H1 (cell line): ENCODE data around the gene NTN1. TPM values are rescaled to one million over a fixed set of nuclear protein-coding genes. Genes with fewer than 3 reads are reported as not detected.

ENCODE experiments used
- CTCF ChIA-PET: fragments of 300-600 bp; sonication (Branson Sonifier 250); formaldehyde crosslinking; loops from one replicate; lab custom pipeline; 2021; ENCODE audit not compliant: partially characterized antibody; lab: Charles Lee
- POLR2A ChIA-PET: fragments of 300-600 bp; sonication (Branson Sonifier 250); formaldehyde crosslinking; loops from one replicate; lab custom pipeline; 2021; ENCODE audit warnings: inconsistent platforms; ENCODE audit not compliant: partially characterized antibody; lab: Charles Lee
- DNase-seq, 2 experiments: peaks; one replicate each; pipeline versions ENCODE4 v3.0.0 to v3.0.0-alpha.2; 2010 to 2022; ENCODE audit warnings: low spot score in 2 of 2, low read depth in 1 of 2, mixed read lengths in 1 of 2
- FAIRE-seq: peaks from 2 replicates; lab custom pipeline; 2011; peaks lifted over from hg19 to GRCh38; lab: Jason Lieb, UNC
- H2AFZ ChIP-seq: 2 replicates; pipeline ENCODE4 v1.8.1; 2012; ENCODE audit warnings: low read length, inconsistent platforms
- H2AK5ac ChIP-seq: 2 replicates; pipeline ENCODE4 v1.6.1; 2013; ENCODE audit warnings: low read depth, low read length
- H2BK120ac ChIP-seq: replicated peaks from 2 replicates; pipeline ENCODE3; 2013; ENCODE audit warnings: low read depth, low read length, inconsistent platforms
- H2BK12ac ChIP-seq: 2 replicates; pipeline ENCODE4 v1.6.1; 2013; ENCODE audit warnings: low read depth, low read length
- H2BK15ac ChIP-seq: 2 replicates; pipeline ENCODE4 v1.6.1; 2013; ENCODE audit warnings: low read length
- H2BK20ac ChIP-seq: 2 replicates; pipeline ENCODE4 v1.6.1; 2013; ENCODE audit warnings: low read length
- H2BK5ac ChIP-seq: 2 replicates; pipeline ENCODE4 v1.6.1; 2013; ENCODE audit warnings: low read depth, low read length
- H3K14ac ChIP-seq: 2 replicates; pipeline ENCODE4 v1.6.1; 2013; ENCODE audit warnings: inconsistent platforms; ENCODE audit not compliant: insufficient read length
- H3K18ac ChIP-seq: 2 replicates; pipeline ENCODE4 v1.6.1; 2013; ENCODE audit warnings: low read length; ENCODE audit errors: extremely low read depth
- H3K23ac ChIP-seq: 2 replicates; pipeline ENCODE4 v1.6.1; 2013; ENCODE audit warnings: inconsistent platforms; ENCODE audit not compliant: insufficient read length
- H3K23me2 ChIP-seq: 2 replicates; pipeline ENCODE4 v1.6.1; 2013; ENCODE audit warnings: low read depth, low read length
- H3K27ac ChIP-seq: 2 replicates; pipeline ENCODE4 v1.6.1; 2011; ENCODE audit warnings: low read depth, low read length, inconsistent platforms
- H3K27me3 ChIP-seq, 4 experiments: replicated peaks in 1 of 4; 1 replicate in 1 of 4; 2 replicates in 3 of 4; pipeline versions ENCODE4 v1.6.1 to v1.8.1; 2011 to 2013; ENCODE audit warnings: low read length in 3 of 4, mild to moderate bottlenecking in 3 of 4, inconsistent platforms in 2 of 4, mixed read lengths in 2 of 4, moderate library complexity in 1 of 4; ENCODE audit not compliant: control insufficient read depth in 3 of 4, insufficient read depth in 3 of 4; ENCODE audit errors: extremely low read depth in 1 of 4
- H3K36me3 ChIP-seq, 4 experiments: 2 replicates each; pipeline versions ENCODE4 v1.6.1 to v1.8.1; 2011 to 2013; ENCODE audit warnings: mild to moderate bottlenecking in 4 of 4, low read length in 3 of 4, moderate library complexity in 2 of 4, control low read depth in 1 of 4, inconsistent platforms in 1 of 4; ENCODE audit not compliant: insufficient read depth in 4 of 4, control insufficient read depth in 2 of 4
- H3K4ac ChIP-seq: replicated peaks from 2 replicates; pipeline ENCODE3; 2013; ENCODE audit warnings: low read length, low read depth, mixed read lengths, inconsistent platforms; ENCODE audit not compliant: insufficient read length
- H3K4me1 ChIP-seq, 4 experiments: replicated peaks in 1 of 4; 1 replicate in 1 of 4; 2 replicates in 3 of 4; pipeline versions ENCODE4 v1.6.1 to v1.8.1; 2011 to 2013; ENCODE audit warnings: low read length in 3 of 4, inconsistent platforms in 2 of 4, mixed read lengths in 1 of 4; ENCODE audit not compliant: insufficient read depth in 4 of 4, control insufficient read depth in 3 of 4
- H3K4me2 ChIP-seq, 2 experiments: 2 replicates each; pipeline versions ENCODE4 v1.6.1 to v1.8.1; 2011 to 2013; ENCODE audit warnings: low read depth in 2 of 2, low read length in 2 of 2, control low read depth in 1 of 2, inconsistent platforms in 1 of 2, mild to moderate bottlenecking in 1 of 2; ENCODE audit not compliant: insufficient read depth in 1 of 2
- H3K4me3 ChIP-seq, 4 experiments: fragments of 200-600, 300-600 bp in 1 of 4; sonication (generic), shearing (Covaris generic), sonication (Bioruptor Twin) in 1 of 4; 2 replicates each; pipeline versions ENCODE4 v1.5.1 to v1.8.1; 2011 to 2016; ENCODE audit warnings: low read length in 4 of 4, low read depth in 3 of 4, control low read depth in 2 of 4, inconsistent platforms in 2 of 4, mild to moderate bottlenecking in 2 of 4, mixed read lengths in 1 of 4, moderate library complexity in 1 of 4; ENCODE audit not compliant: insufficient read depth in 2 of 4; ENCODE audit errors: extremely low read depth in 1 of 4
- H3K56ac ChIP-seq: replicated peaks from 2 replicates; pipeline ENCODE3; 2013; ENCODE audit warnings: low read depth, mild to moderate bottlenecking, mixed read lengths, low read length, inconsistent platforms; ENCODE audit not compliant: insufficient read length
- H3K79me1 ChIP-seq: 2 replicates; pipeline ENCODE4 v1.6.1; 2013; ENCODE audit warnings: low read depth, low read length, control low read depth
- H3K79me2 ChIP-seq, 2 experiments: 2 replicates each; pipeline versions ENCODE4 v1.6.1 to v1.8.1; 2012 to 2013; ENCODE audit warnings: low read length in 2 of 2, mild to moderate bottlenecking in 2 of 2, inconsistent platforms in 1 of 2; ENCODE audit not compliant: insufficient read depth in 2 of 2, control insufficient read depth in 1 of 2
- H3K9ac ChIP-seq, 4 experiments: replicated peaks in 1 of 4; 1 replicate in 1 of 4; 2 replicates in 3 of 4; pipeline versions ENCODE4 v1.6.1 to v1.8.1; 2011 to 2013; ENCODE audit warnings: low read depth in 3 of 4, low read length in 3 of 4, control low read depth in 2 of 4, mild to moderate bottlenecking in 2 of 4, moderate library complexity in 2 of 4, inconsistent platforms in 1 of 4; ENCODE audit errors: extremely low read depth in 1 of 4
- H3K9me3 ChIP-seq, 2 experiments: 2 replicates each; pipeline versions ENCODE4 v1.6.1 to v1.8.1; 2012 to 2013; ENCODE audit warnings: mild to moderate bottlenecking in 2 of 2, moderate library complexity in 2 of 2, control low read depth in 1 of 2, inconsistent platforms in 1 of 2, low read depth in 1 of 2, low read length in 1 of 2, mixed read lengths in 1 of 2; ENCODE audit not compliant: insufficient read depth in 2 of 2
- H4K20me1 ChIP-seq, 2 experiments: replicated peaks in 1 of 2; 2 replicates each; pipeline versions ENCODE3 to v1.8.1; 2011 to 2013; ENCODE audit warnings: inconsistent platforms in 2 of 2, low read length in 2 of 2, mild to moderate bottlenecking in 1 of 2; ENCODE audit not compliant: insufficient read depth in 2 of 2, control insufficient read depth in 1 of 2
- H4K5ac ChIP-seq: 2 replicates; pipeline ENCODE4 v1.6.1; 2013; ENCODE audit warnings: low read length, low read depth, mixed read lengths, inconsistent platforms; ENCODE audit not compliant: insufficient read length
- H4K8ac ChIP-seq: 2 replicates; pipeline ENCODE4 v1.8.0; 2013; ENCODE audit warnings: mild to moderate bottlenecking, moderate library complexity, low read length, inconsistent platforms; ENCODE audit not compliant: insufficient read depth; ENCODE audit errors: extremely low read depth
- H4K91ac ChIP-seq: replicated peaks from 2 replicates; pipeline ENCODE3; 2013; ENCODE audit warnings: low read length, mixed read lengths, inconsistent platforms; ENCODE audit not compliant: insufficient read length
- PHF8 ChIP-seq: fragments of 200-600 bp; sonication (generic); conservative IDR thresholded peaks from 2 replicates; pipeline ENCODE4 v1.7.1; 2012; ENCODE audit warnings: low read depth, mild to moderate bottlenecking, inconsistent platforms, low read length, moderate library complexity
- POLR2A ChIP-seq, 2 experiments: IDR thresholded peaks; 1 replicate in 1 of 2; 2 replicates in 1 of 2; pipeline ENCODE4 v1.6.1; 2011; ENCODE audit warnings: low read depth in 2 of 2, low read length in 2 of 2, mild to moderate bottlenecking in 2 of 2; ENCODE audit errors: control extremely low read depth in 1 of 2
- RBBP5 ChIP-seq: IDR thresholded peaks from 2 replicates; pipeline ENCODE4 v1.7.1; 2012; ENCODE audit warnings: low read depth, mild to moderate bottlenecking, inconsistent platforms, low read length, moderate library complexity, borderline replicate concordance
- WGBS, 2 experiments: shearing (Covaris generic) in 1 of 2; methylation state at CpG; one replicate each; pipeline versions ENCODE4 v1.1.6 to v1.1.7; 2013 to 2015; ENCODE audit warnings: low lambda C conversion rate in 2 of 2, mixed read lengths in 2 of 2, inconsistent platforms in 1 of 2, low coverage in 1 of 2, missing lambda C conversion rate in 1 of 2; ENCODE audit not compliant: insufficient replicate concordance in 2 of 2, insufficient coverage in 1 of 2, insufficient read length in 1 of 2; ENCODE audit errors: extremely low coverage in 1 of 2, missing lambda C conversion rate in 1 of 2; 5-methylcytosine and 5-hydroxymethylcytosine counted together
- polyA plus RNA-seq, 7 experiments: library from polyadenylated mRNA; depleted of rRNA in 3 of 7; stranded (reverse) in 5 of 7; unstranded in 2 of 7; fragments of >200 nt in 5 of 7; fragments of 200-250 nt in 2 of 7; gene quantifications; 1 replicate in 5 of 7; 2 replicates in 1 of 7; 4 replicates in 1 of 7; pipeline versions ENCODE4 v1.2.1 to v1.2.3, GENCODE V29; 2011 to 2013; ENCODE audit warnings: missing spikeins in 2 of 7, mixed read lengths in 2 of 7
- total RNA-seq: library from RNA; stranded (reverse); fragmentation: NEBNext Ultra II Directional; extraction: Animal tissue kit (Norgen Biotek cat#: 25700); gene quantifications from 2 replicates; pipeline ENCODE4 v1.2.1, GENCODE V29; 2021

The NTN1 gene
- total and polyA plus RNA-seq, 2 of the 8 experiments (the other 6 are each of a cell fraction or from before 2014, with no cell fraction given) = 2.0 to 2.3 TPM

- Histone ChIP-seq H4K5ac (no peak overlapping the region), H3K79me1 (no peaks in the 10 kb centered on the region), H3K56ac (no peak overlapping the region), H3K27ac (no peak overlapping the region), H3K18ac (peak overlapping the region; percentile 19; the same call in 1 of the 2 replicates), H3K4ac (no peak overlapping the region), H3K9me3 (no peaks in the 10 kb centered on the region), H2BK5ac (no peak overlapping the region), H2BK12ac (no peak overlapping the region), H3K4me3 (no peak overlapping the region), H3K4me2 (no peak overlapping the region), H2AFZ (no peak overlapping the region), H2AK5ac (0 out of 2 replicates have a peak overlapping the region, but pooled peaks have one; percentile 65), H4K91ac (no peak overlapping the region), H2BK20ac (no peak overlapping the region), H2BK15ac (no peak overlapping the region), H3K36me3 (no peaks in the 10 kb centered on the region), H2BK120ac (no peak overlapping the region), H4K20me1 (no peaks in the 10 kb centered on the region), H3K9ac (no peak overlapping the region), H3K23me2 (peaks cover 9% of the 10 kb centered on the region), H4K8ac (no peak overlapping the region), H3K23ac (no peak overlapping the region), H3K14ac (no peak overlapping the region), H3K79me2 (no peaks in the 10 kb centered on the region), H3K27me3 (peaks cover 0 to 4% (median 3%) of the 10 kb centered on the region in 4 experiments; a peak in 3 of 7 replicates), H3K4me1 (peaks cover 3 to 26% (median 14%) of the 10 kb centered on the region in 4 experiments)
- CTCF ChIA-PET = interaction anchor here (1.6 kb wide), 2 partner anchors 47 to 246 kb away, joined by 4 read pairs; no protein-coding TSS in a partner anchor
- FAIRE-seq (no peak), DNase-seq (no peak)
- POLR2A ChIA-PET = interaction anchor here (0.5 to 1.0 kb wide), 3 partner anchors 21 to 384 kb away, joined by 3 read pairs; no protein-coding TSS in a partner anchor
- TF ChIP-seq RBBP5 (no peak), POLR2A (IDR thresholded peaks at IDR 0.05; ENCODE audit: control extremely low read depth in 1 of 2, low read depth in 2 of 2, low read length in 2 of 2) (no peak), PHF8 (no peak)
- WGBS, 2 experiments = 93% methylated on average over 21 of the region's 21 CpGs; no CpG with 5 or more reads in 1 of the 2 experiments
These were observed 223.0 kb downstream of the NTN1 start for GRCh38 chr17:9244066-9245052.
